MCF 10A (cell line): ENCODE measurements around the gene TSR1. TPM values are rescaled to one million over a fixed set of nuclear protein-coding genes. Genes with fewer than 3 reads are reported as not detected.
A peak's percentile ranks its signal among the peaks of the same experiment; 100 is the strongest.

Source experiments
- BruUV-seq: library from RNA; stranded (reverse); fragments of 400-500 nt; replicated peaks from 2 replicates; lab custom pipeline; 2021; lab: Mats Ljungman, UMichigan
- CTCF ChIA-PET: fragments of 300-600 bp; sonication (Branson Sonifier 250); formaldehyde crosslinking; extraction: SDS; loops from one replicate; lab custom pipeline; 2021; ENCODE audit warnings: antibody characterized with exemption, inconsistent platforms; lab: Yijun Ruan, JAX
- POLR2A ChIA-PET: fragments of 300-600, 350-650 bp; sonication (Branson Sonifier 250); formaldehyde crosslinking; extraction: SDS; loops from one replicate; lab custom pipeline; 2020; ENCODE audit warnings: antibody characterized with exemption, inconsistent platforms; lab: Yijun Ruan, JAX
- DNase-seq: peaks from one replicate; pipeline ENCODE4 v3.0.0-alpha.2; 2018; ENCODE audit not compliant: unreplicated experiment
- H3K27ac Mint-ChIP-seq: one replicate; pipeline ENCODE4 v1.8.0; 2022; ENCODE audit warnings: mild to moderate bottlenecking, low read depth, mixed read lengths; ENCODE audit not compliant: unreplicated experiment
- H3K27me3 Mint-ChIP-seq: one replicate; pipeline ENCODE4 v1.8.0; 2022; ENCODE audit warnings: mixed read lengths; ENCODE audit not compliant: insufficient read depth, unreplicated experiment
- H3K36me3 Mint-ChIP-seq: one replicate; pipeline ENCODE4 v1.8.0; 2022; ENCODE audit warnings: mild to moderate bottlenecking, moderate library complexity, mixed read lengths; ENCODE audit not compliant: insufficient read depth, unreplicated experiment
- H3K4me1 Mint-ChIP-seq: one replicate; pipeline ENCODE4 v1.8.0; 2022; ENCODE audit warnings: mixed read lengths; ENCODE audit not compliant: insufficient read depth, unreplicated experiment
- H3K4me3 Mint-ChIP-seq: one replicate; pipeline ENCODE4 v1.8.0; 2022; ENCODE audit warnings: mild to moderate bottlenecking, moderate library complexity, mixed read lengths; ENCODE audit not compliant: unreplicated experiment
- H3K9me3 Mint-ChIP-seq: one replicate; pipeline ENCODE4 v1.8.0; 2022; ENCODE audit warnings: mixed read lengths; ENCODE audit not compliant: unreplicated experiment
- intact Hi-C: fragments of 100-400 bp; cut with micrococcal nuclease; formaldehyde crosslinking; loops from 2 replicates; pipeline ENCODE4 v1.14.1; 2022
- total RNA-seq: library from RNA; stranded (reverse); gene quantifications from 2 replicates; pipeline ENCODE4 v1.2.3, GENCODE V29; 2022
- TF ChIP-seq, protein P1 (sequence below): fragments of 200-600 bp; IDR thresholded peaks from one replicate; pipeline ENCODE4 v1.8.0; 2022; ENCODE audit warnings: antibody characterized with exemption, mild to moderate bottlenecking; ENCODE audit not compliant: unreplicated experiment

TSR1 gene
- total RNA-seq, 1 experiment from 2014 or later: 61.5 TPM

GRCh38 chr17:2302778-2303203 lies 33.5 kb downstream of the TSR1 start:
- Mint-ChIP-seq H3K9me3 (no peaks in the 10 kb centered on the region), H3K4me3 (peak overlapping the region; percentile 85), H3K36me3 (peaks cover 28% of the 10 kb centered on the region), H3K27ac (peak overlapping the region; percentile 9), H3K4me1 (peaks cover 12% of the 10 kb centered on the region), H3K27me3 (no peaks in the 10 kb centered on the region)
- CTCF ChIA-PET: interaction anchor here (0.8 to 2.7 kb wide), 7 partner anchors 20 to 109 kb away, joined by 3 to 8 read pairs (median 4); partner anchors contain the start of gene TSR1
- TSS peak; percentile 43 for BruUV-seq
- intact Hi-C loops: no loop called here
- TF ChIP-seq, protein P1, sequence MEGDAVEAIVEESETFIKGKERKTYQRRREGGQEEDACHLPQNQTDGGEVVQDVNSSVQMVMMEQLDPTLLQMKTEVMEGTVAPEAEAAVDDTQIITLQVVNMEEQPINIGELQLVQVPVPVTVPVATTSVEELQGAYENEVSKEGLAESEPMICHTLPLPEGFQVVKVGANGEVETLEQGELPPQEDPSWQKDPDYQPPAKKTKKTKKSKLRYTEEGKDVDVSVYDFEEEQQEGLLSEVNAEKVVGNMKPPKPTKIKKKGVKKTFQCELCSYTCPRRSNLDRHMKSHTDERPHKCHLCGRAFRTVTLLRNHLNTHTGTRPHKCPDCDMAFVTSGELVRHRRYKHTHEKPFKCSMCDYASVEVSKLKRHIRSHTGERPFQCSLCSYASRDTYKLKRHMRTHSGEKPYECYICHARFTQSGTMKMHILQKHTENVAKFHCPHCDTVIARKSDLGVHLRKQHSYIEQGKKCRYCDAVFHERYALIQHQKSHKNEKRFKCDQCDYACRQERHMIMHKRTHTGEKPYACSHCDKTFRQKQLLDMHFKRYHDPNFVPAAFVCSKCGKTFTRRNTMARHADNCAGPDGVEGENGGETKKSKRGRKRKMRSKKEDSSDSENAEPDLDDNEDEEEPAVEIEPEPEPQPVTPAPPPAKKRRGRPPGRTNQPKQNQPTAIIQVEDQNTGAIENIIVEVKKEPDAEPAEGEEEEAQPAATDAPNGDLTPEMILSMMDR: no peak
- DNase-seq: peak; percentile 13
- POLR2A ChIA-PET: interaction anchor here (0.5 to 7.8 kb wide), 24 partner anchors 7 to 586 kb away, joined by 3 to 111 read pairs (median 4); partner anchors contain the start of genes SGSM2 and TSR1

- no peak for DNase-seq
- ChIA-PET CTCF (no interaction called here), POLR2A (no interaction called here)
- no peaks in the 10 kb centered on the region for H3K9me3 Mint-ChIP-seq
- H3K4me1 Mint-ChIP-seq: peaks cover 28% of the 10 kb centered on the region
- no peak overlapping the region for H3K4me3 Mint-ChIP-seq
- no peak overlapping the region for H3K27ac Mint-ChIP-seq
- BruUV-seq: no TSS peak
- peaks cover 47% of the 10 kb centered on the region for H3K36me3 Mint-ChIP-seq
- intact Hi-C loops: no loop called here
- TF ChIP-seq, protein P1: no peak
- H3K27me3 Mint-ChIP-seq: no peaks in the 10 kb centered on the region
Measured at GRCh38 chr17:2299756-2300155, 36.5 kb downstream of the TSR1 start.

GRCh38 chr17:2299136-2299535 lies 37.1 kb downstream of the TSR1 start:
- POLR2A ChIA-PET: no interaction called here

DNA sequence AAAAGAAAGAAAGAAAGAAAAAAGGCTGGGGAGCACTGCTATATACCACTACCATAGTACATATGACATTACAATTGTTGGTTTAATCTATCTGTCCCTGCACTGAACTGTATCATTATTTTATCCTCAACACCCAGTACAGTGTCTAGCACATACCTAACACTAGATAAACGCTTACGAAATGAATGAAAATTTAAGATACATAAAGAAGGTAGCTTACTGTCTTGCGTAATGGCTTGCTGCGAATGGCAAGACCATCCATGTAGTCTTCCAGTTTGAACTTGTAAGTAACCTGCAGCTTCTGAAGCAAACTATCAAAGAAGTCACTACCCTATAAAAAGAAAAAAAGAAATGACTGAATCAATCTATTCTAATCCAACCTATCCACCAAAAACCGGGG lies 39.2 kb downstream of the TSR1 start:
- Mint-ChIP-seq H3K4me1 (peaks cover 28% of the 10 kb centered on the region), H3K27me3 (no peaks in the 10 kb centered on the region), H3K9me3 (no peaks in the 10 kb centered on the region), H3K27ac (no peak overlapping the region), H3K36me3 (peaks cover 57% of the 10 kb centered on the region), H3K4me3 (no peak overlapping the region)
- TF ChIP-seq, protein P1: no peak
- intact Hi-C loops: no loop called here
- BruUV-seq: no TSS peak
- no peak for DNase-seq
- ChIA-PET CTCF (interaction anchor here (0.6 to 1.2 kb wide), 4 partner anchors 14 to 477 kb away, joined by 3 to 5 read pairs (median 3); no protein-coding TSS in a partner anchor), POLR2A (interaction anchor here (0.6 to 2.2 kb wide), 2 partner anchors 39 to 79 kb away, joined by 3 to 7 read pairs; partner anchors contain the start of gene TSR1)

More at GRCh38 chr17:2299136-2299535, 37.1 kb downstream of the TSR1 start:
- no peak overlapping the region for H3K27ac Mint-ChIP-seq
- no peaks in the 10 kb centered on the region for H3K9me3 Mint-ChIP-seq
- BruUV-seq: no TSS peak
- peaks cover 28% of the 10 kb centered on the region for H3K4me1 Mint-ChIP-seq
- H3K36me3 Mint-ChIP-seq: peaks cover 50% of the 10 kb centered on the region
- no peaks in the 10 kb centered on the region for H3K27me3 Mint-ChIP-seq
- DNase-seq: no peak
- CTCF ChIA-PET: interaction anchor here (1.0 kb wide), 1 partner anchor 54 kb away, joined by 4 read pairs; no protein-coding TSS in a partner anchor
- no peak overlapping the region for H3K4me3 Mint-ChIP-seq
- intact Hi-C loops: no loop called here
- TF ChIP-seq, protein P1: no peak
